Keratinocyte (primary cell): ENCODE measurements around the gene RASA3. TPM values are rescaled to one million over a fixed set of nuclear protein-coding genes. Genes with fewer than 3 reads are reported as not detected.
A peak's percentile ranks its signal among the peaks of the same experiment; 100 is the strongest.

Source experiments
- DNase-seq: peaks from one replicate; pipeline ENCODE4 v3.0.0-alpha.2; 2011; ENCODE audit warnings: low read depth, missing footprints, low spot score
- FAIRE-seq: peaks from 2 replicates; lab custom pipeline; 2011; peaks lifted over from hg19 to GRCh38; lab: Jason Lieb, UNC
- H2AFZ ChIP-seq: 2 replicates; pipeline ENCODE4 v1.6.0; 2012; ENCODE audit warnings: low read length, control low read depth, inconsistent platforms; ENCODE audit not compliant: control insufficient read depth
- H3K27ac ChIP-seq: 2 replicates; pipeline ENCODE4 v1.5.1; 2011; ENCODE audit warnings: low read length; ENCODE audit not compliant: control insufficient read depth, insufficient read depth
- H3K27me3 ChIP-seq: 3 replicates; pipeline ENCODE4 v1.6.0; 2011; ENCODE audit warnings: low read length; ENCODE audit not compliant: control insufficient read depth, insufficient read depth; ENCODE audit errors: extremely low read depth
- H3K36me3 ChIP-seq, 2 experiments: 2 replicates in 1 of 2; 3 replicates in 1 of 2; pipeline ENCODE4 v1.5.1; 2011; ENCODE audit warnings: low read length in 2 of 2, mild to moderate bottlenecking in 1 of 2; ENCODE audit not compliant: control insufficient read depth in 2 of 2, insufficient read depth in 2 of 2; ENCODE audit errors: extremely low read depth in 1 of 2
- H3K4me1 ChIP-seq: 3 replicates; pipeline ENCODE4 v1.5.1; 2011; ENCODE audit warnings: low read length; ENCODE audit not compliant: control insufficient read depth, insufficient read depth; ENCODE audit errors: extremely low read depth
- H3K4me2 ChIP-seq: 3 replicates; pipeline ENCODE4 v1.6.0; 2011; ENCODE audit warnings: low read depth, low read length; ENCODE audit not compliant: control insufficient read depth, insufficient read depth; ENCODE audit errors: extremely low read depth
- H3K4me3 ChIP-seq, 3 experiments: fragments of 200-600 bp in 1 of 3; sonication (generic) in 1 of 3; 2 replicates in 2 of 3; 3 replicates in 1 of 3; pipeline ENCODE4 v1.5.1; 2011 to 2016; ENCODE audit warnings: low read length in 3 of 3, mild to moderate bottlenecking in 3 of 3, control low read depth in 2 of 3, inconsistent platforms in 1 of 3, low read depth in 1 of 3, mixed read lengths in 1 of 3, mixed run types in 1 of 3, moderate library complexity in 1 of 3; ENCODE audit not compliant: control insufficient read depth in 2 of 3, insufficient read depth in 2 of 3; ENCODE audit errors: extremely low read depth in 1 of 3
- H3K79me2 ChIP-seq: 2 replicates; pipeline ENCODE4 v1.6.0; 2012; ENCODE audit warnings: low read length; ENCODE audit not compliant: control insufficient read depth, insufficient read depth
- H3K9ac ChIP-seq: 3 replicates; pipeline ENCODE4 v1.6.0; 2011; ENCODE audit warnings: low read length; ENCODE audit not compliant: control insufficient read depth, insufficient read depth; ENCODE audit errors: extremely low read depth
- H3K9me1 ChIP-seq: 3 replicates; pipeline ENCODE4 v1.6.0; 2011; ENCODE audit warnings: low read length; ENCODE audit not compliant: control insufficient read depth, insufficient read depth; ENCODE audit errors: extremely low read depth
- H3K9me3 ChIP-seq: 2 replicates; pipeline ENCODE4 v1.5.1; 2012; ENCODE audit warnings: low read depth, low read length; ENCODE audit not compliant: control insufficient read depth
- H4K20me1 ChIP-seq: 3 replicates; pipeline ENCODE4 v1.6.0; 2011; ENCODE audit warnings: low read length; ENCODE audit not compliant: control insufficient read depth, insufficient read depth; ENCODE audit errors: extremely low read depth
- EZH2 ChIP-seq: IDR thresholded peaks from one replicate; pipeline ENCODE4 v1.6.1; 2012; ENCODE audit warnings: inconsistent platforms, mild to moderate bottlenecking, low read length, moderate library complexity
- dilution Hi-C: fragments of 300-500 bp; cut with MboI; formaldehyde crosslinking; loops from one replicate; pipeline ENCODE4 v1.7.0; 2020; ENCODE audit warnings: low sequenced_read_pairs; ENCODE audit not compliant: extremely low pct_ligation_motif_present
- polyA plus RNA-seq, 5 experiments: library from polyadenylated mRNA; depleted of rRNA in 3 of 5; stranded (reverse) in 3 of 5; stranded (forward) in 1 of 5; unstranded in 1 of 5; fragments of >200 nt; gene quantifications; 1 replicate in 1 of 5; 2 replicates in 3 of 5; 3 replicates in 1 of 5; pipeline versions ENCODE4 v1.2.1 to v1.2.3, GENCODE V29; 2011 to 2012; ENCODE audit warnings: missing spikeins in 2 of 5, low read depth in 1 of 5, low replicate concordance in 1 of 5
- TF ChIP-seq, protein P1 (sequence below), 3 experiments: IDR thresholded peaks in 1 of 3; conservative IDR thresholded peaks in 1 of 3; optimal IDR thresholded peaks in 1 of 3; 2 replicates in 2 of 3; 3 replicates in 1 of 3; pipeline versions ENCODE3 to v1.5.1; 2011; ENCODE audit warnings: low read length in 3 of 3, mild to moderate bottlenecking in 3 of 3, moderate library complexity in 2 of 3, control low read depth in 1 of 3, inconsistent platforms in 1 of 3; ENCODE audit not compliant: insufficient read depth in 2 of 3; ENCODE audit errors: extremely low read depth in 1 of 3

The RASA3 gene
- polyA plus RNA-seq, 1 donor (not counting 4 experiments of a cell fraction or from before 2014, with no cell fraction given), result 4.1 TPM

DNA sequence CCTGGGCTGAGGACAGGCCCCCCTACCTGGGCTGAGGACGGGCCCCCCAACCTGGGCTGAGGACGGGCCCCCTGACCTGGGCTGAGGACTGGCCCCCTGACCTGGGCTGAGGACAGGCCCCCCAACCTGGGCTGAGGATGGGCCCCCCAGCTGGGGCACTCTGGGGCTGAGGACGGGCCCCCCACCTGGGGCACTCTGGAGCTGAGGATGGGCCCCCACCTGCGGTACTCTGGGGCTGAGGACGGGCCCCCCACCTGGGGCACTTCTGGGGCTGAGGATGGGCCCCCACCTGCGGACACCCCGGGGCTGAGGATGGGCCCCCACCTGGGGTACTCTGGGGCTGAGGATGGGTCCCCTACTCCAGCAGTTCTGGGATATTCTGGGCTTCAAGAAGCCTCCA lies 65.5 kb downstream of the RASA3 start:
- Histone ChIP-seq H3K9ac (no peak overlapping the region), H3K9me3 (no peaks in the 10 kb centered on the region), H3K4me3 (no peak overlapping the region), H3K4me1 (peaks cover 27% of the 10 kb centered on the region), H3K27ac (no peak overlapping the region), H3K9me1 (no peaks in the 10 kb centered on the region), H4K20me1 (no peaks in the 10 kb centered on the region), H3K27me3 (no peaks in the 10 kb centered on the region), H3K4me2 (no peak overlapping the region), H3K36me3 (no peaks in the 10 kb centered on the region), H2AFZ (no peak overlapping the region), H3K79me2 (peaks cover 5% of the 10 kb centered on the region)
- dilution Hi-C loops, result no loop called here
- DNase-seq (no peak), FAIRE-seq (no peak)
- TF ChIP-seq, protein P1, sequence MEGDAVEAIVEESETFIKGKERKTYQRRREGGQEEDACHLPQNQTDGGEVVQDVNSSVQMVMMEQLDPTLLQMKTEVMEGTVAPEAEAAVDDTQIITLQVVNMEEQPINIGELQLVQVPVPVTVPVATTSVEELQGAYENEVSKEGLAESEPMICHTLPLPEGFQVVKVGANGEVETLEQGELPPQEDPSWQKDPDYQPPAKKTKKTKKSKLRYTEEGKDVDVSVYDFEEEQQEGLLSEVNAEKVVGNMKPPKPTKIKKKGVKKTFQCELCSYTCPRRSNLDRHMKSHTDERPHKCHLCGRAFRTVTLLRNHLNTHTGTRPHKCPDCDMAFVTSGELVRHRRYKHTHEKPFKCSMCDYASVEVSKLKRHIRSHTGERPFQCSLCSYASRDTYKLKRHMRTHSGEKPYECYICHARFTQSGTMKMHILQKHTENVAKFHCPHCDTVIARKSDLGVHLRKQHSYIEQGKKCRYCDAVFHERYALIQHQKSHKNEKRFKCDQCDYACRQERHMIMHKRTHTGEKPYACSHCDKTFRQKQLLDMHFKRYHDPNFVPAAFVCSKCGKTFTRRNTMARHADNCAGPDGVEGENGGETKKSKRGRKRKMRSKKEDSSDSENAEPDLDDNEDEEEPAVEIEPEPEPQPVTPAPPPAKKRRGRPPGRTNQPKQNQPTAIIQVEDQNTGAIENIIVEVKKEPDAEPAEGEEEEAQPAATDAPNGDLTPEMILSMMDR (optimal IDR thresholded peaks at IDR 0.05 in 1 of 3, IDR thresholded peaks at IDR 0.05 in 1 of 3, conservative IDR thresholded peaks at IDR 0.05 in 1 of 3; ENCODE audit: extremely low read depth in 1 of 3, insufficient read depth in 2 of 3, low read length in 3 of 3), result no peak
- no peak for TF ChIP-seq EZH2

DNA sequence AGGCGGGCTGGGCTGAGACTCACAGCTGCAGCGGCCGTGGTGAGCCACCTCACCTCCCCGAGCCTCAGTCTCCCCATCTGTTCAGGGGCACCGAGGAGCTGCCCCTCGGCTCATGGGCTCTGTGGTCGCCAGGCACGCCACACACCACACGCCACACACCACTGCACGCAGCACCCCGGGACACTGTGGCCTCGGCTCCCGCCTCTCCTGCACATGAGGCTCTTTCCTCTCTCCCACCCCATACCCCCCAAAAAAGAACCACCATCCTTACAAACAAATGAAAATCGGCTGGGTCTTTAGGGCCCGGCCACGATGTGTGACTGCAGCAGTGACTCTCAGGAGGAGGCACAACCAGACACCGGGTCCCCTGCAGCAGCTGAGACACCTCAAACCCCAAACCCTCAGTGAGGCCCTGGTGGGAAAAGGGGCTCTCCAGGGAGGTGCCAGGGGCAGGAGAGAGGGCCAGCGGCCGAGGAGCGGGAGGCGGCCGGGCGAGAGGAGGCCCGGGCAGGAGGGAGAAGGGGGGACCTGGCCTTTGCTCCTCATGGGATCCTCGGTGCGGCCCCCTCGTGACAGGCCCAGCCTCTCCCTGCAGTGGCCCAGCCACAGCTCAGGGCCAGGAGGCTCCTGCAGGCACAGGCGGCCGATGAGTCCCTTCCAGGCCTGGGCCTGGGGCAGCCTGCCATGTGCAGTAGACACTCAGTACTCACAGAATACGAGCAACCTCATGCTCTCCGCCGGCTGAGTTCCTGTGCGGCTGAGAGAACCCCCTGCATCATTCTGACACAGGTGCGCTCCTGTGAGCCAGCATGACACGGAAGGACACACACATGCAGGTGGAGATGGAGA lies 66.3 kb downstream of the RASA3 start:
- H3K4me2 ChIP-seq, result peak overlapping the region; percentile 84
- no peaks in the 10 kb centered on the region for H3K27me3 ChIP-seq
- H3K27ac ChIP-seq, result peak overlapping the region; percentile 76
- H3K79me2 ChIP-seq, result peaks cover 5% of the 10 kb centered on the region
- FAIRE-seq (no peak), DNase-seq (no peak)
- TF ChIP-seq, protein P1 (optimal IDR thresholded peaks at IDR 0.05 in 1 of 3, IDR thresholded peaks at IDR 0.05 in 1 of 3, conservative IDR thresholded peaks at IDR 0.05 in 1 of 3; ENCODE audit: extremely low read depth in 1 of 3, insufficient read depth in 2 of 3, low read length in 3 of 3), result no peak
- no peak for TF ChIP-seq EZH2
- peak overlapping the region; percentile 78 for H3K9ac ChIP-seq
- no peaks in the 10 kb centered on the region for H3K36me3 ChIP-seq
- no peak overlapping the region for H3K4me3 ChIP-seq
- dilution Hi-C loops, result no loop called here
- H3K9me1 ChIP-seq, result no peaks in the 10 kb centered on the region
- no peak overlapping the region for H2AFZ ChIP-seq
- H3K9me3 ChIP-seq, result no peaks in the 10 kb centered on the region
- peaks cover 27% of the 10 kb centered on the region for H3K4me1 ChIP-seq
- H4K20me1 ChIP-seq, result no peaks in the 10 kb centered on the region
